ENCODE results near the gene PRR15L. TPM values are rescaled to one million over a fixed set of nuclear protein-coding genes. Genes with fewer than 3 reads are reported as not detected.
"Not testable (repeated sequence)": the region's sequence is repeated elsewhere in the genome, so short reads cannot be mapped to it uniquely, and the experiment has no call there.

The PRR15L gene
- total RNA-seq, 1 donor from 2014 or later: not detected

GRCh38 chr17:47941246-47942095 lies 16.2 kb downstream of the PRR15L start, which contains the start of gene PNPO:
Gene PNPO (plus strand): TSS chr17:47941571. CDS start chr17:47941676, 105 bp downstream.
- DNase-seq: peak; percentile 71
- Mint-ChIP-seq H3K4me3 (ENCODE audit: unreplicated experiment) (peak within 1 kb of the TSS; percentile 85), H3K9me3 (ENCODE audit: unreplicated experiment) (peaks cover 2% of the 10 kb centered on the region), H3K27me3 (ENCODE audit: unreplicated experiment) (peaks cover 4% of the 10 kb centered on the region), H3K27ac (ENCODE audit: unreplicated experiment) (no peak within 1 kb of the TSS), H3K36me3 (ENCODE audit: unreplicated experiment) (no peaks in the 10 kb centered on the region), H3K4me1 (ENCODE audit: low read depth, unreplicated experiment) (no peaks in the 10 kb centered on the region)
- no peak for TF ChIP-seq CTCF (IDR thresholded peaks at IDR 0.05; ENCODE audit: partially characterized antibody, unreplicated experiment)

DNA sequence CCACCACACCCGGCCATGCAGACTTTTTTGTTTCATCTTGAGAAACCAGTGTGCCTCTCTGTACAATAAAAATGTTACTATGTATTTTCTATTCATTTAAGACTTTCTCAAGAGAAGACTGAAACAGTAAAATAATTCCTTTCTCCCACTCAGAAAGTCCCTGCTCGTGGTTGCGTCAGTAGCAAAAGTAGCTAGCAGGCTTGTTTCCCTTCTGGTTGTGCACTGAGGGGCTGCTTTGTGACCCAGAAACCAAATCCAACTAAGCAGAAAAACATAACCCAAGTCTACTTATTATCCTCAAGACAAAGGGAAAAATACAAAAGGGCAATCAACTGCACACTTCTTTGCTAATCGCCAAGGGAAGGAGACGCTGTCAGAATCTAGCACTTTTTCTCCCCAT lies 19.7 kb downstream of the PRR15L start:
- Mint-ChIP-seq H3K27me3 (ENCODE audit: unreplicated experiment) (peaks cover 8% of the 10 kb centered on the region), H3K4me1 (ENCODE audit: low read depth, unreplicated experiment) (peaks cover 2% of the 10 kb centered on the region), H3K4me3 (ENCODE audit: unreplicated experiment) (no peak overlapping the region), H3K9me3 (ENCODE audit: unreplicated experiment) (peaks cover 3% of the 10 kb centered on the region), H3K36me3 (ENCODE audit: unreplicated experiment) (no peaks in the 10 kb centered on the region), H3K27ac (ENCODE audit: unreplicated experiment) (no peak overlapping the region)
- DNase-seq: no peak
- no peak for TF ChIP-seq CTCF (IDR thresholded peaks at IDR 0.05; ENCODE audit: partially characterized antibody, unreplicated experiment)

DNA sequence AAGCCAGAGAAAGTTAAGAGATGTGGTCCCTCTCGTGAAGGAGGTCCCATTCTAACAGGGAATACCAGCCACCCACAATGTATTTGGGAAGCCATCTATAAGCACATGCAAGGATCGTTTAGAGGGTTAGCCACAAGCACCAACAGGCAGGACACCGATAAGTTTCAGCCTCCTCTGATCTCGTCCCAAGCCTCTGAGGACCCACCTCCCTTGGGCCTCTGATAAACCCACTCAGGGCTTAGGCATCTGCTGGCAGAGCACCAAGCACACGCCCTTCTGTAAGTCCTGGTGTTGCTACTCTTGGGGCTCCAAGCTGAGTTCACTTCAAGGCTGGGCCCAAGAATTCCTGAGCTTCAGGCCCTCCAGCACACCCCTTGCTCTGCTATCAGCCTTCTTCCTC lies 21.7 kb downstream of the PRR15L start:
- no peak overlapping the region for H3K4me3 Mint-ChIP-seq (ENCODE audit: unreplicated experiment)
- H3K27ac Mint-ChIP-seq (ENCODE audit: unreplicated experiment): no peak overlapping the region
- H3K9me3 Mint-ChIP-seq (ENCODE audit: unreplicated experiment): peaks cover 1% of the 10 kb centered on the region
- no peaks in the 10 kb centered on the region for H3K36me3 Mint-ChIP-seq (ENCODE audit: unreplicated experiment)
- no peak for DNase-seq
- peaks cover 2% of the 10 kb centered on the region for H3K4me1 Mint-ChIP-seq (ENCODE audit: low read depth, unreplicated experiment)
- no peak for TF ChIP-seq CTCF (IDR thresholded peaks at IDR 0.05; ENCODE audit: partially characterized antibody, unreplicated experiment)
- H3K27me3 Mint-ChIP-seq (ENCODE audit: unreplicated experiment): peaks cover 8% of the 10 kb centered on the region

DNA sequence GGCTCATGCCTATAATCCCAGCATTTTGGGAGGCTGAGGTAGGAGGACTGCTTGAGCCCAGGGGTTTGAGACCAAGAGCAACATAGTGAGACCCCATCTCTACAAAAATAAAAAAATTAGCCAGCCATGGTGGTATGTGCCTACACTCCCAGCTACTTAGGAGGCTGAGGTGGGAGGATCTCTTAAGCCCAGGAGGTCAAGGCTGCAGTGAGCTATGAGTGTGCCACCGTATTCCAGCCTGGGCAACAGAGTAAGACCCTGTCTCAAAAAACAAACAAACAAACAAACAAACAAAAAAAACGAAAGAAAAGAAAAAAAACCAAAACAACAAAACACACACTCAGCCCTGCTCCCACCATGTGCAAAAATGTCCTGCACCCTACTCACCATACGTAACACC lies 22.2 kb downstream of the PRR15L start:
- H3K27me3 Mint-ChIP-seq (ENCODE audit: unreplicated experiment); H3K27ac Mint-ChIP-seq (ENCODE audit: unreplicated experiment); H3K36me3 Mint-ChIP-seq (ENCODE audit: unreplicated experiment); H3K4me1 Mint-ChIP-seq (ENCODE audit: low read depth, unreplicated experiment); H3K9me3 Mint-ChIP-seq (ENCODE audit: unreplicated experiment); DNase-seq; H3K4me3 Mint-ChIP-seq (ENCODE audit: unreplicated experiment): not testable (repeated sequence)

- peaks cover 6% of the 10 kb centered on the region for H3K27me3 Mint-ChIP-seq (ENCODE audit: unreplicated experiment)
- H3K9me3 Mint-ChIP-seq (ENCODE audit: unreplicated experiment): peaks cover 1% of the 10 kb centered on the region
- no peak overlapping the region for H3K27ac Mint-ChIP-seq (ENCODE audit: unreplicated experiment)
- no peak for TF ChIP-seq CTCF (IDR thresholded peaks at IDR 0.05; ENCODE audit: partially characterized antibody, unreplicated experiment)
- DNase-seq: no peak
- H3K4me1 Mint-ChIP-seq (ENCODE audit: low read depth, unreplicated experiment): peaks cover 2% of the 10 kb centered on the region
- H3K4me3 Mint-ChIP-seq (ENCODE audit: unreplicated experiment): no peak overlapping the region
- no peaks in the 10 kb centered on the region for H3K36me3 Mint-ChIP-seq (ENCODE audit: unreplicated experiment)
Observed at GRCh38 chr17:47934856-47935255, 22.8 kb downstream of the PRR15L start.
